OCI-LY7 (cell line): ENCODE measurements around the gene GJA9. TPM values are rescaled to one million over a fixed set of nuclear protein-coding genes. Genes with fewer than 3 reads are reported as not detected.

Experiments
- BruUV-seq: library from RNA; stranded (reverse); fragments of 400-500 nt; replicated peaks from 2 replicates; lab custom pipeline; 2021; lab: Mats Ljungman, UMichigan
- CTCF ChIA-PET: fragments of 300-600 bp; sonication (Branson Sonifier 250); formaldehyde crosslinking; loops from one replicate; lab custom pipeline; 2022; ENCODE audit warnings: antibody characterized with exemption; ENCODE audit not compliant: unreplicated experiment; lab: Charles Lee
- POLR2A ChIA-PET: fragments of 300-600 bp; sonication (Branson Sonifier 250); formaldehyde crosslinking; loops from one replicate; lab custom pipeline; 2022; ENCODE audit warnings: antibody characterized with exemption; lab: Charles Lee
- DNase-seq: peaks from one replicate; pipeline ENCODE4 v3.0.0-alpha.2; 2015; ENCODE audit warnings: low spot score
- H2AFZ ChIP-seq: fragments of 200-600 bp; sonication (generic), shearing (Covaris generic); 2 replicates; pipeline ENCODE4 v1.6.1; 2014; ENCODE audit warnings: mild to moderate bottlenecking, antibody characterized with exemption, low read length, moderate library complexity
- H3K27ac ChIP-seq: fragments of 200-600 bp; sonication (generic); 2 replicates; pipeline ENCODE4 v1.5.1; 2014; ENCODE audit warnings: mixed run types, low read depth, mild to moderate bottlenecking, moderate library complexity, low read length, inconsistent platforms; ENCODE audit not compliant: poor library complexity, severe bottlenecking
- H3K36me3 ChIP-seq: fragments of 200-600 bp; sonication (generic); 2 replicates; pipeline ENCODE4 v1.6.1; 2014; ENCODE audit warnings: mild to moderate bottlenecking, antibody characterized with exemption, low read length, moderate library complexity, mixed read lengths; ENCODE audit not compliant: insufficient read depth
- H3K4me1 ChIP-seq: fragments of 200-600 bp; sonication (generic); 2 replicates; pipeline ENCODE4 v1.5.1; 2014; ENCODE audit warnings: mild to moderate bottlenecking, low read length; ENCODE audit not compliant: insufficient read depth, poor library complexity, severe bottlenecking
- H3K4me2 ChIP-seq: fragments of 200-600 bp; sonication (generic); 2 replicates; pipeline ENCODE4 v1.6.1; 2014; ENCODE audit warnings: mild to moderate bottlenecking, low read length
- H3K4me3 ChIP-seq: fragments of 200-600 bp; sonication (generic); 2 replicates; pipeline ENCODE4 v1.5.1; 2014; ENCODE audit warnings: mild to moderate bottlenecking, low read depth, low read length; ENCODE audit not compliant: poor library complexity, severe bottlenecking
- H3K79me2 ChIP-seq: fragments of 200-600 bp; sonication (generic); 2 replicates; pipeline ENCODE4 v1.6.1; 2016; ENCODE audit warnings: low read depth, mild to moderate bottlenecking, low read length, moderate library complexity, mixed read lengths; ENCODE audit not compliant: insufficient read depth
- H3K9me2 ChIP-seq: fragments of 200-600 bp; sonication (generic); 2 replicates; pipeline ENCODE4 v1.6.1; 2016; ENCODE audit warnings: mild to moderate bottlenecking, low read length, mixed read lengths; ENCODE audit not compliant: insufficient read depth
- H3K9me3 ChIP-seq: fragments of 200-600 bp; sonication (generic); 2 replicates; pipeline ENCODE4 v1.6.1; 2014; ENCODE audit warnings: mild to moderate bottlenecking, mixed run types, low read length, mixed read lengths
- H4K20me1 ChIP-seq: fragments of 200-600 bp; sonication (generic); 2 replicates; pipeline ENCODE4 v1.6.1; 2014; ENCODE audit warnings: mild to moderate bottlenecking, antibody characterized with exemption, low read length, moderate library complexity, mixed read lengths; ENCODE audit not compliant: insufficient read depth
- EZH2phosphoT487 ChIP-seq: fragments of 200-600 bp; sonication (generic); IDR thresholded peaks from 2 replicates; pipeline ENCODE4 v1.6.1; 2018; ENCODE audit warnings: low read depth, borderline replicate concordance, mild to moderate bottlenecking, mixed run types, antibody characterized with exemption, low read length, moderate library complexity, mixed read lengths
- intact Hi-C: fragments of 100-400 bp; cut with micrococcal nuclease; formaldehyde crosslinking; loops from one replicate; pipeline ENCODE4 v1.10.0; 2022; ENCODE audit not compliant: unreplicated experiment
- total RNA-seq, 2 experiments: library from RNA; depleted of rRNA in 1 of 2; stranded (reverse); fragments of >200 nt in 1 of 2; shearing (Covaris generic) in 1 of 2; gene quantifications; 2 replicates each; pipeline ENCODE4 v1.2.3, GENCODE V29; 2014 to 2022
- TF ChIP-seq, protein P1 (sequence below): fragments of 200-600 bp; sonication (generic); conservative IDR thresholded peaks from 2 replicates; pipeline ENCODE4 v1.5.1; 2014; ENCODE audit warnings: mild to moderate bottlenecking, antibody characterized with exemption, low read length, moderate library complexity, mixed read lengths

The GJA9 gene
- total RNA-seq, 2 experiments from 2014 or later: not detected

DNA sequence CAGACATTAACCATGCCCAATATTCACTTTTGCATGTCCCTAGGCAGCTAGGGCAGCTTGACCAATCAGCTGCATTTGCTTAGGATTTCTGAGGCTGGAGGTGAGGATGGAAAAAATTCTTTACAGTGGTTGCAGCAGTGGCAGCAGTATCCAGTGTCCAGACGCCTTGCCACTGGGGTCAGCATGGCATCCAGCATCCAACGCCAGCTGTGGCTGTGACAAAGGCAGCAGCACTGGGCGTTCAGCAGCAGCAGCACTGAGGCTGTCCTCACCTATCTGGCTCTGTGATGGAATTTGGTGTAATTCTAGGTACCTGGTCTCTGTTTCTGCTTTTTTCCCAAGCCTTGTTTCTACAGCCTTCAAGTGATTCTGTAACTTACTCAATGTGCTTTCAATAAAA lies 44.7 kb upstream of the GJA9 start:
- BruUV-seq: no TSS peak
- POLR2A ChIA-PET: no interaction called here

DNA sequence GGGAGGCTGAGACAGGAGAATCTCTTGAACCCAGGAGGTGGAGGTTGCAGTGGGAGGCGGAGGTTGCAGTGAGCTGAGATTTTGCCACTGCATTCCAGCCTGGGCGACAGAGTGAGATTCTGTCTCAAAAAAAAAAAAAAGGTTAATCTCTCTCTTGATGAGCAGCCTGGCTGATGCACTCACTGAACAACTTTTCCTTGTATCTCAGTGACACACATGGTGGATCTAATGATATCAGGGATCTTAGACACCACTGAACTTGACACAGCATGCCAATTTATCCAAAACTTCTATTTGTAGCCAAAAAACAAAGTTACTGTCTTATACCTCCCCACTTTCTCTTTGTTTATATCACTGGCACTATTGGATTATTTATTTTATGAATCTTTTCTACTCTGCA lies 44.0 kb upstream of the GJA9 start:
- no peak overlapping the region for H3K4me2 ChIP-seq
- H4K20me1 ChIP-seq: no peaks in the 10 kb centered on the region
- CTCF ChIA-PET: no interaction called here
- BruUV-seq: no TSS peak
- no peak overlapping the region for H3K4me3 ChIP-seq
- no peaks in the 10 kb centered on the region for H3K79me2 ChIP-seq
- H2AFZ ChIP-seq: no peak overlapping the region
- H3K9me2 ChIP-seq: no peaks in the 10 kb centered on the region
- H3K36me3 ChIP-seq: no peaks in the 10 kb centered on the region
- H3K27ac ChIP-seq: no peak overlapping the region
- no peaks in the 10 kb centered on the region for H3K4me1 ChIP-seq
- intact Hi-C loops: no loop called here
- H3K9me3 ChIP-seq: no peaks in the 10 kb centered on the region
- POLR2A ChIA-PET: interaction anchor here (0.7 kb wide), 2 partner anchors 14 to 215 kb away, joined by 3 to 6 read pairs; no protein-coding TSS in a partner anchor
- DNase-seq: no peak
- TF ChIP-seq, protein P1, sequence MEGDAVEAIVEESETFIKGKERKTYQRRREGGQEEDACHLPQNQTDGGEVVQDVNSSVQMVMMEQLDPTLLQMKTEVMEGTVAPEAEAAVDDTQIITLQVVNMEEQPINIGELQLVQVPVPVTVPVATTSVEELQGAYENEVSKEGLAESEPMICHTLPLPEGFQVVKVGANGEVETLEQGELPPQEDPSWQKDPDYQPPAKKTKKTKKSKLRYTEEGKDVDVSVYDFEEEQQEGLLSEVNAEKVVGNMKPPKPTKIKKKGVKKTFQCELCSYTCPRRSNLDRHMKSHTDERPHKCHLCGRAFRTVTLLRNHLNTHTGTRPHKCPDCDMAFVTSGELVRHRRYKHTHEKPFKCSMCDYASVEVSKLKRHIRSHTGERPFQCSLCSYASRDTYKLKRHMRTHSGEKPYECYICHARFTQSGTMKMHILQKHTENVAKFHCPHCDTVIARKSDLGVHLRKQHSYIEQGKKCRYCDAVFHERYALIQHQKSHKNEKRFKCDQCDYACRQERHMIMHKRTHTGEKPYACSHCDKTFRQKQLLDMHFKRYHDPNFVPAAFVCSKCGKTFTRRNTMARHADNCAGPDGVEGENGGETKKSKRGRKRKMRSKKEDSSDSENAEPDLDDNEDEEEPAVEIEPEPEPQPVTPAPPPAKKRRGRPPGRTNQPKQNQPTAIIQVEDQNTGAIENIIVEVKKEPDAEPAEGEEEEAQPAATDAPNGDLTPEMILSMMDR: no peak
- TF ChIP-seq EZH2phosphoT487: no peak

More for the DNA sequence above, 44.7 kb upstream of the GJA9 start:
- Histone ChIP-seq H3K9me2 (no peaks in the 10 kb centered on the region), H3K4me2 (no peak overlapping the region), H3K36me3 (no peaks in the 10 kb centered on the region), H3K9me3 (no peaks in the 10 kb centered on the region), H4K20me1 (no peaks in the 10 kb centered on the region), H3K4me1 (no peaks in the 10 kb centered on the region), H3K79me2 (no peaks in the 10 kb centered on the region), H3K4me3 (no peak overlapping the region), H3K27ac (no peak overlapping the region), H2AFZ (no peak overlapping the region)
- intact Hi-C loops: no loop called here
- CTCF ChIA-PET: no interaction called here
- no peak for TF ChIP-seq EZH2phosphoT487
- TF ChIP-seq, protein P1: no peak
- no peak for DNase-seq

- no peaks in the 10 kb centered on the region for H3K4me1 ChIP-seq
- H3K9me3 ChIP-seq: no peaks in the 10 kb centered on the region
- H3K79me2 ChIP-seq: no peaks in the 10 kb centered on the region
- H3K36me3 ChIP-seq: no peaks in the 10 kb centered on the region
- ChIA-PET CTCF (no interaction called here), POLR2A (no interaction called here)
- no TSS peak for BruUV-seq
- H3K4me2 ChIP-seq: no peak overlapping the region
- intact Hi-C loops: no loop called here
- no peak overlapping the region for H3K4me3 ChIP-seq
- no peak overlapping the region for H3K27ac ChIP-seq
- no peaks in the 10 kb centered on the region for H4K20me1 ChIP-seq
- no peaks in the 10 kb centered on the region for H3K9me2 ChIP-seq
- TF ChIP-seq, protein P1: no peak
- no peak for TF ChIP-seq EZH2phosphoT487
- no peak for DNase-seq
- H2AFZ ChIP-seq: no peak overlapping the region
Measured at GRCh38 chr1:38923607-38924006, 42.2 kb upstream of the GJA9 start.
